NT2/D1 (cell line): ENCODE measurements around the gene MTMR3.

ENCODE experiments used
- SUZ12 ChIP-seq: IDR thresholded peaks from 2 replicates; pipeline ENCODE4 v1.6.1; 2011; ENCODE audit not compliant: insufficient read length, insufficient read depth; ENCODE audit errors: extremely low read depth
- YY1 ChIP-seq: IDR thresholded peaks from 2 replicates; pipeline ENCODE4 v1.6.1; 2011; ENCODE audit not compliant: insufficient read length, insufficient read depth
- ZNF274 ChIP-seq: IDR thresholded peaks from 2 replicates; pipeline ENCODE4 v1.6.1; 2011; ENCODE audit warnings: mild to moderate bottlenecking, low read depth, low read length

- TF ChIP-seq ZNF274, result no peak
- TF ChIP-seq YY1, result no peak
- TF ChIP-seq SUZ12, result no peak
These were observed 105.7 kb downstream of the MTMR3 start for GRCh38 chr22:29988719-29989118.
